Medulla oblongata (tissue), 1 donor: ENCODE data around the gene GULP1.
"Not testable (repeated sequence)": the region's sequence is repeated elsewhere in the genome, so short reads cannot be mapped to it uniquely, and the experiment has no call there.

Source experiments
- DNase-seq: peaks from one replicate; pipeline ENCODE4 v3.0.0-alpha.2; 2015; ENCODE audit errors: extremely low spot score

The GULP1 gene, protein sequence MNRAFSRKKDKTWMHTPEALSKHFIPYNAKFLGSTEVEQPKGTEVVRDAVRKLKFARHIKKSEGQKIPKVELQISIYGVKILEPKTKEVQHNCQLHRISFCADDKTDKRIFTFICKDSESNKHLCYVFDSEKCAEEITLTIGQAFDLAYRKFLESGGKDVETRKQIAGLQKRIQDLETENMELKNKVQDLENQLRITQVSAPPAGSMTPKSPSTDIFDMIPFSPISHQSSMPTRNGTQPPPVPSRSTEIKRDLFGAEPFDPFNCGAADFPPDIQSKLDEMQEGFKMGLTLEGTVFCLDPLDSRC

GRCh38 chr2:188291617-188292347 lies at the start of gene GULP1:
TSS of gene GULP1 (plus strand) at chr2:188291874. CDS start at chr2:188477703, 185,829 bp downstream.
- peak; percentile 58 for DNase-seq

DNA sequence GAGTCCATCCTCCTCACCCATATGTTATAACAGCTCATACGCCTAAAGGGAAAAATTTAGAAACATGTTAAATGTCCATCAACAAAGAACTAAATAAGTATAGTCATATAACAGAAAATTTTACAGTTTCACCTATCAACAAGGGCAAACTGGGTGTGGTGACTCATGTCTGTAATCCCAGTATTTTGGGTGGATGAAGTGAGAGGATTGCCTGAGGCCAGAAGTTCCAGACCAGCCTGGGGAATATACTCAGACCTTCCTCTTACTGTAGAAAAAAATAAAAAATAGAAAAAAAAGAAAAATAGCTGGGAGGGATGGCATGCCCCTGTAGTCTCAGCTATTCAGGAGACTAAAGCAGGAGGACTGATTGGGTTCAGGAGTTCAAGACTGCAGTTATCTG lies 48.3 kb upstream of the GULP1 start:
- no peak for DNase-seq

DNA sequence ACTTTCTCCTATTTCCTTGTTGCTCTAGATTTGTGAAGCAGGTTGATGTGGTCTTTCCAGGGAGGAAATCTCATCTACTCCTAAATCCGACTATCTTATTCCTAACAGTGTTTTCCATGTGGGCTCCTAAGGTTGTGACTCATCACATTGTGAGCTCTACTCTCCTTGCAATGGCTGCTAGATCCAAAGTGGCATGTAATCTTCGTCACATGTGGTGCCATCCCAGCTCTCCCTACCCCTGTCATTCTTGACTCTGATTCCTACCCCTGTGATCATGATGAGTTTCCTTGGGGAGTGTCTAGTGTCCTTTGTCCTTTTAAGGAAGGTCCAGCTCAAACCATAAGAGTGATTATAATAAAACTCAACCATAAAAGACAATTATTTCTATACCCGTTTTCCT lies 47.3 kb upstream of the GULP1 start:
- DNase-seq: no peak

- no peak for DNase-seq
Measured at GRCh38 chr2:188245230-188245629, 46.4 kb upstream of the GULP1 start.

DNA sequence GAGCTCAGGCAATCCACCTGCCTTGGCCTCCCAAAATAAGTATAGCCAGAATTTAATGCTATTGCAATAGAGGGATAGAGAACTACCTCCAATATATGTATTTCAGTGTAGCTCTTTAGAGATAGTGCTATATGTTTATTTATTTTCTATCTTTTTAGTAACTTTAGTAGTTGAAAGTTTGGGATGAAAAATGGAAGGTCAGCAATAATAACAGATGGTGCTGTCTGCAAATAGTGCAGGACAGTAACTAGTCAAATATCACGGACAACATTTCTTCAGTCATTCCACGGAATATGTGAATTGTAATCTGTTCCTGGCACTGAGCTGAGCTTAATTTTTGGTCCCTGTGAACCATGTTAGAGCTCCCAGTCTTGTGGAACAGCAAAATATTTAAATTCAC lies 43.2 kb upstream of the GULP1 start:
- DNase-seq: no peak

DNA sequence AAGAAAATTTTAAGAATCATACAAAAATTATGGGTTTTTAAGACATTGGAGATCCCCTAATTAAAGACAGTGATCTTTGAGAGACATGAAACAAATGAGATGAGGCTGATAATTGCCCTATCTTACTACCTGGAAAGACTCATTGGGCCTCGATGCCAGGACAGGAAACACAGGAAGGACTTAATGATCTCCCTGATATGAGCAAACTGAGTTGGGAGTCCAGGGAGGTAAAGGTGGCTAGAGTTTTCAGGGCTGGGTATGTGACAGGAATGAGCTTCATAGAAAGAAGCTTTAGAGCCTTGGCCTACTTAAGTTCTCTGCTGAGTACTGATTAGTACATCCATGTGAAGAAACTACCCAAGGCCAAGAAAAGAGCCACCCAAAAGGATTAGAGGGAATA lies 40.6 kb upstream of the GULP1 start:
- DNase-seq: no peak

GRCh38 chr2:188256420-188256819 lies 35.3 kb upstream of the GULP1 start:
- no peak for DNase-seq

DNA sequence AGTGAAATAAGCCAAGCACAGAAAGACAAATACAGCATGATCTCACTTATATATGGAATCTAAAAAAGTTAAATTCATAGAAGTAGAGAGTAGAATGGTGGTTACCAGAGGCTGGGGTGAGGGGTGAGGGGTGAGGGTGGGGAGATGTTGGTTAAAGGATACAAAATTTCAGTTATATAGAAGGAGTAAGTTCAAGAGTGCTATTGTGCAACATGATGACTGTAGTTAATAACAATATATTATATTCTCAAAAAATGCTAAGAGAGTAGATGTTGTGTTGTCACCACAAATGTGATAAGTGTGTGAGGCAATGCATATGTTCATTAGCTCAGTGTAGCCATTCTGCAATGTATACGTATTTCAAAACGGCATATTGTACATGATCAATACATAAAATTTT lies 26.4 kb upstream of the GULP1 start:
- DNase-seq: no peak

DNA sequence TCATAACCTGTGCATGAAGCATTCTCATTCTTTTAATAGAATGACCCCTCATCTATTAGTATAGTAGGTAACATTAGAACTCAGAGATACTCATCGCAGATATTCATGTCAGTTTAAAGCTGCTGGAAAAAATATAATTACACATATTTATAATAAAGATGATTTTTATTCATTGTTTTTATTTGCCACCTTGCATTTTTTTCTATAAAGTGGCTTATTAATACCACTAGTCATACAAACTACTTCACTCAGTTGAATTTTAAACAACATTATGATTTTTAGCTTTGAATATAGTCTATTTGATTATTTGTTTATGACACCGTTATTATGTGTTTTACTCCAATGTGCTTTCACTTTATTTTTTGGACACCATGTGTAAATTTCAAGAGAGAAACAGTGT lies 23.9 kb upstream of the GULP1 start:
- no peak for DNase-seq

DNA sequence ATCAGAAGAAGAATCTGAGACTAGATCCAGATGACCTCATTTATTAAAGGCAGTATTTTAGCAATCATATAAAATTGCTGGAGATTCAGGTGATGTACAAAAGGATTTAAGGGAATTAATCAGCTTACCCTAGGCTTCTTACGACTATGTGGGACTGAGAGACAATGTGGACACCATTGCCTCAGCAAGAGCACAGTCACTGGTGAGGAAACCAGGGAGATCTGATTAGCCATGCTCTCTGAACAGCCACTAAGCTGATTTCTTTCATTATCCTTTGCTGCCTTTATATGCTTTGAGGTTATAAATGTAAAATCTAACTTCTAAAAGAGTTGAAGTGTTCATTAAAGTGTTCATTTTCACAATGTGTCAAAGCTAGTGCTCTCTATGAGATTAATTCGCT lies 22.7 kb upstream of the GULP1 start:
- DNase-seq: no peak

GRCh38 chr2:188272121-188272520 lies 19.6 kb upstream of the GULP1 start:
- DNase-seq: no peak

DNA sequence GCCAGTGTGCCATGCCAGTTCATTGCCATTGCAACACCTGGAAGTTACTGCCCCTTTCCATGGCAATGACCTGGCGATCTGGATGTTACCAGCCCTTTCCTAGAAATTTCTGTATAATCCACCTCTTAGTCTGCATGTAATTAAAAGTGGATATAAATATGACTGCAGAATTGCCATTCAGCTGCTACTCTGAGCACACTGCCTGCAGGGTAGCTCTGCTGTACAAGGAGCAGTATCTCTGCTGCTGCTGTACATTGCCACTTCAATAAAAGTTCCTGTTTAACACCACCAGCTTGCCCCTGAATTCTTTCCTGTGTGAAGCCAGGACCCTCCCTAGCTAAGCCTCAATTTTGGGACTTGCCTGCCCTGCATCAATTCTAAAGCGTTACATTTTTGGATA lies 17.4 kb upstream of the GULP1 start:
- DNase-seq: no peak

GRCh38 chr2:188276255-188276654 lies 15.4 kb upstream of the GULP1 start:
- DNase-seq: no peak

DNA sequence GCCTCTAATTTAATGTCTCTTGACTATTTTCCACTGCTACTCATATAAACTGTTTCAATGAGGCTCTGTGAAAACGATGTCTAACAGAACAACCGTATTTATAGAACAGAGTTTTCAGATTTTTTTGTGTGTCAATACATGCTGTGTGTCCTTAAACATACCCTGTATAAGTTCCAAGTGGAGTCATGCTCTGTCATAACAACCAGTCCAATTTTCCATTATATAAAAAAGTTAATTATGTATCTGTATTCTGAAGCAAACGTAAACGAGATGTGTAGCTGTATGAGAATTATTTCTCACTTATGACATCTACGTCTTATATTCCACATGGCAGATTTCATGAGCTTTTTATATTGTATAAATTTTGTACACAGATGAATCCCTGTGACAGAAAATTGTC lies 13.9 kb upstream of the GULP1 start:
- DNase-seq: no peak

- DNase-seq: no peak
Measured at GRCh38 chr2:188278388-188279092, 13.1 kb upstream of the GULP1 start.

GRCh38 chr2:188279093-188279445 lies 12.6 kb upstream of the GULP1 start:
- no peak for DNase-seq

DNA sequence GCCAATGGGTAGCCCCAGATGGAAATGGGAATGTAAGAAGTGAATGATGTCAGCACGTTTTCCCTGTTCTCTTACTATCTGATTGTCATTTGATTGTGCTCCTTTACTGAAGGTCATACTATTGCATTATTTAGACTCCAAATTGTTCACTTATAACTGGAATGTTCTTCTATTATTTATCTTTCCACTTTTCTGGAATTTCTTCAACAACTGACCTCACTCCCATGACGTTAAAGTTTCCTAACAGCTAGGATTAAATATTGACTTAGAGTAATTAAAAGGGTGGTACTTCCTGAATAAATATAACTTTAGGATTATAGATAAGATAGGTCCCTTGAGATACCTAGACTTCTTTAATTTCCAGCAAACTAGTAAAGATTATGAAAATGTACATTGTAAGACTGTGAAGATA lies 10.9 kb upstream of the GULP1 start:
- no peak for DNase-seq

- no peak for DNase-seq
Measured at GRCh38 chr2:188282907-188283306, 8.8 kb upstream of the GULP1 start.

DNA sequence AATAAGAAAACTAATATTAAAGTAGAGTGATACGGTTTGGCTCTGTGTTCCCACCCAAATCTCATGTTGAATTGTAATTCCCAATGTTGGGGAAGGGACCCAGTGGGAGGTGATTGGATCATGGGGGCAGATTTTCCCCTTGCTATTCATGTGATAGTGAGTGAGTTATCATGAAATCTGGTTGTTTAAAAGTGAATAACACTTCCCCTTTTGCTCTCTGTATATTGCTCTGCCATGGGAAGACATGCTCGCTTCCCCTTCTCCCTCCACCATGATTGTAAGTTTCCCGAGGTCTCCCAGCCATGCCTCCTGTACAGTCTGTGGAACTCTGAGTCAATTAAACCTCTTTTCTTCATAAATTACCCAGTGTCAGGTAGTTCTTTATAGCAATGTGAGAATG lies 7.4 kb upstream of the GULP1 start:
- not testable (repeated sequence) for DNase-seq

DNA sequence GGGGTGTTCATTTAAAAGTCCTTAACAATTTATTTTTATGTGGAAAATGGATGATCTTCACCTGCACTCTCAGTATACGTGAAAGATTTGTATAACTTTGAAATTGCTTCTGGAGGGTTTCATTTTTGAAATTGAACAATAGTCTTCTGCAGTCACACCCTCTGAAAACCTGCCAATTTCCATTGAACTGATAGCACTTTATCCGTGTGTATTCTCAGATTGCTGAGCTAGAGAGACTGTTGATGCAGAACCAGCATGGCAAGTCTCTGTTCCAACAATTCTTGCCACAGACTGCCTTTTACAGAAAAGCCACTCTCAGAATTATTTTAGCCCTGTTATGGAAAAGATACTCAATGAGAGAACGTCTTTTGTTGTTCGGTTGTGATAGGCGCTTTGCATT lies 6.6 kb upstream of the GULP1 start:
- DNase-seq: no peak

- DNase-seq: no peak
Measured at GRCh38 chr2:188285774-188286173, 5.9 kb upstream of the GULP1 start.

GRCh38 chr2:188291142-188291616 lies 495 bp upstream of the GULP1 start:
- DNase-seq: peak; percentile 7
